SK-N-DZ (cell line): Measurements from ENCODE around the gene CNNM2.

Source experiments
- DNase-seq: peaks from one replicate; pipeline ENCODE4 v3.0.0-alpha.2; 2015; ENCODE audit warnings: low spot score

The CNNM2 gene

GRCh38 chr10:103072276-103072675 lies 154.2 kb downstream of the CNNM2 start:
- DNase-seq: no peak

- DNase-seq: no peak
These were observed 154.8 kb downstream of the CNNM2 start for GRCh38 chr10:103072891-103073290.

GRCh38 chr10:103077020-103077419 lies 158.9 kb downstream of the CNNM2 start:
- DNase-seq: no peak

- no peak for DNase-seq
These were observed 159.6 kb downstream of the CNNM2 start for GRCh38 chr10:103077491-103078308.

- no peak for DNase-seq
These were observed 160.2 kb downstream of the CNNM2 start for GRCh38 chr10:103078309-103078615.

GRCh38 chr10:103078676-103079075 lies 160.6 kb downstream of the CNNM2 start:
- DNase-seq: no peak

GRCh38 chr10:103079100-103079499 lies 161.0 kb downstream of the CNNM2 start:
- no peak for DNase-seq

- DNase-seq: no peak
These were observed 161.9 kb downstream of the CNNM2 start for GRCh38 chr10:103079946-103080345.

- no peak for DNase-seq
These were observed 162.9 kb downstream of the CNNM2 start for GRCh38 chr10:103080891-103081581.

GRCh38 chr10:103082683-103083082 lies 164.6 kb downstream of the CNNM2 start:
- no peak for DNase-seq

GRCh38 chr10:103083266-103083976 lies 165.3 kb downstream of the CNNM2 start:
- DNase-seq: no peak

- no peak for DNase-seq
These were observed 165.9 kb downstream of the CNNM2 start for GRCh38 chr10:103083977-103084320.

- DNase-seq: no peak
These were observed 168.2 kb downstream of the CNNM2 start for GRCh38 chr10:103086261-103086660.

GRCh38 chr10:103086799-103087198 lies 168.7 kb downstream of the CNNM2 start:
- DNase-seq: no peak

GRCh38 chr10:103089493-103089892 lies 171.4 kb downstream of the CNNM2 start:
- no peak for DNase-seq

- DNase-seq: no peak
These were observed 172.8 kb downstream of the CNNM2 start for GRCh38 chr10:103090911-103091310.

GRCh38 chr10:103095005-103095404 lies 176.9 kb downstream of the CNNM2 start:
- no peak for DNase-seq

GRCh38 chr10:103096130-103096529 lies 178.0 kb downstream of the CNNM2 start:
- DNase-seq: no peak

- DNase-seq: no peak
These were observed 180.1 kb downstream of the CNNM2 start for GRCh38 chr10:103098240-103098639.

GRCh38 chr10:103100620-103101019 lies 182.5 kb downstream of the CNNM2 start:
- DNase-seq: peak; percentile 42

GRCh38 chr10:103102195-103102594 lies 184.1 kb downstream of the CNNM2 start:
- no peak for DNase-seq

- DNase-seq: no peak
These were observed 185.9 kb downstream of the CNNM2 start for GRCh38 chr10:103103989-103104388.

- no peak for DNase-seq
These were observed 186.6 kb downstream of the CNNM2 start for GRCh38 chr10:103104721-103105120.
